Keratinocyte (primary cell): ENCODE measurements around the gene MAGEF1. TPM values are rescaled to one million over a fixed set of nuclear protein-coding genes. Genes with fewer than 3 reads are reported as not detected.

Experiments
- DNase-seq: peaks from one replicate; pipeline ENCODE4 v3.0.0-alpha.2; 2011; ENCODE audit warnings: low read depth, missing footprints, low spot score
- FAIRE-seq: peaks from 2 replicates; lab custom pipeline; 2011; peaks lifted over from hg19 to GRCh38; lab: Jason Lieb, UNC
- H2AFZ ChIP-seq: 2 replicates; pipeline ENCODE4 v1.6.0; 2012; ENCODE audit warnings: low read length, control low read depth, inconsistent platforms; ENCODE audit not compliant: control insufficient read depth
- H3K27ac ChIP-seq: 2 replicates; pipeline ENCODE4 v1.5.1; 2011; ENCODE audit warnings: low read length; ENCODE audit not compliant: control insufficient read depth, insufficient read depth
- H3K27me3 ChIP-seq: 3 replicates; pipeline ENCODE4 v1.6.0; 2011; ENCODE audit warnings: low read length; ENCODE audit not compliant: control insufficient read depth, insufficient read depth; ENCODE audit errors: extremely low read depth
- H3K36me3 ChIP-seq, 2 experiments: 2 replicates in 1 of 2; 3 replicates in 1 of 2; pipeline ENCODE4 v1.5.1; 2011; ENCODE audit warnings: low read length in 2 of 2, mild to moderate bottlenecking in 1 of 2; ENCODE audit not compliant: control insufficient read depth in 2 of 2, insufficient read depth in 2 of 2; ENCODE audit errors: extremely low read depth in 1 of 2
- H3K4me1 ChIP-seq: 3 replicates; pipeline ENCODE4 v1.5.1; 2011; ENCODE audit warnings: low read length; ENCODE audit not compliant: control insufficient read depth, insufficient read depth; ENCODE audit errors: extremely low read depth
- H3K4me2 ChIP-seq: 3 replicates; pipeline ENCODE4 v1.6.0; 2011; ENCODE audit warnings: low read depth, low read length; ENCODE audit not compliant: control insufficient read depth, insufficient read depth; ENCODE audit errors: extremely low read depth
- H3K4me3 ChIP-seq, 3 experiments: fragments of 200-600 bp in 1 of 3; sonication (generic) in 1 of 3; 2 replicates in 2 of 3; 3 replicates in 1 of 3; pipeline ENCODE4 v1.5.1; 2011 to 2016; ENCODE audit warnings: low read length in 3 of 3, mild to moderate bottlenecking in 3 of 3, control low read depth in 2 of 3, inconsistent platforms in 1 of 3, low read depth in 1 of 3, mixed read lengths in 1 of 3, mixed run types in 1 of 3, moderate library complexity in 1 of 3; ENCODE audit not compliant: control insufficient read depth in 2 of 3, insufficient read depth in 2 of 3; ENCODE audit errors: extremely low read depth in 1 of 3
- H3K79me2 ChIP-seq: 2 replicates; pipeline ENCODE4 v1.6.0; 2012; ENCODE audit warnings: low read length; ENCODE audit not compliant: control insufficient read depth, insufficient read depth
- H3K9ac ChIP-seq: 3 replicates; pipeline ENCODE4 v1.6.0; 2011; ENCODE audit warnings: low read length; ENCODE audit not compliant: control insufficient read depth, insufficient read depth; ENCODE audit errors: extremely low read depth
- H3K9me1 ChIP-seq: 3 replicates; pipeline ENCODE4 v1.6.0; 2011; ENCODE audit warnings: low read length; ENCODE audit not compliant: control insufficient read depth, insufficient read depth; ENCODE audit errors: extremely low read depth
- H3K9me3 ChIP-seq: 2 replicates; pipeline ENCODE4 v1.5.1; 2012; ENCODE audit warnings: low read depth, low read length; ENCODE audit not compliant: control insufficient read depth
- H4K20me1 ChIP-seq: 3 replicates; pipeline ENCODE4 v1.6.0; 2011; ENCODE audit warnings: low read length; ENCODE audit not compliant: control insufficient read depth, insufficient read depth; ENCODE audit errors: extremely low read depth
- EZH2 ChIP-seq: IDR thresholded peaks from one replicate; pipeline ENCODE4 v1.6.1; 2012; ENCODE audit warnings: inconsistent platforms, mild to moderate bottlenecking, low read length, moderate library complexity
- dilution Hi-C: fragments of 300-500 bp; cut with MboI; formaldehyde crosslinking; loops from one replicate; pipeline ENCODE4 v1.7.0; 2020; ENCODE audit warnings: low sequenced_read_pairs; ENCODE audit not compliant: extremely low pct_ligation_motif_present
- polyA plus RNA-seq, 5 experiments: library from polyadenylated mRNA; depleted of rRNA in 3 of 5; stranded (reverse) in 3 of 5; stranded (forward) in 1 of 5; unstranded in 1 of 5; fragments of >200 nt; gene quantifications; 1 replicate in 1 of 5; 2 replicates in 3 of 5; 3 replicates in 1 of 5; pipeline versions ENCODE4 v1.2.1 to v1.2.3, GENCODE V29; 2011 to 2012; ENCODE audit warnings: missing spikeins in 2 of 5, low read depth in 1 of 5, low replicate concordance in 1 of 5
- TF ChIP-seq, protein P1 (sequence below), 3 experiments: IDR thresholded peaks in 1 of 3; conservative IDR thresholded peaks in 1 of 3; optimal IDR thresholded peaks in 1 of 3; 2 replicates in 2 of 3; 3 replicates in 1 of 3; pipeline versions ENCODE3 to v1.5.1; 2011; ENCODE audit warnings: low read length in 3 of 3, mild to moderate bottlenecking in 3 of 3, moderate library complexity in 2 of 3, control low read depth in 1 of 3, inconsistent platforms in 1 of 3; ENCODE audit not compliant: insufficient read depth in 2 of 3; ENCODE audit errors: extremely low read depth in 1 of 3

The MAGEF1 gene
- polyA plus RNA-seq, 1 donor (not counting 4 experiments of a cell fraction or from before 2014, with no cell fraction given): 11.8 TPM

DNA sequence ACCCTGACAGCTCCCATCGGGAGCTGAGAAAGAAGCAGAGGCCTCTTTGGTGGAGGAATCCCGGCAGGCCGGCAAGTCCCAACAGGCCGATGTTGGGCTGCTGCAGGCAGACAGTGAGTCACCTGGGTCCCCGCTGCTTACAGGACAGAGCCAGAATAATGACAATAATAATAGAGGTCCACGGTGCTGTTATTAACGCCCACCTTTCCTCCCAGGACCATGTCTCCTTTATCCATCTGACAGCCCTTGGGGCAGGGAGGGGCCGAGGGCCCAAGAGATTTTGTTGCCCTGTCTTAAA is 29.3 kb upstream of the MAGEF1 start:
- Histone ChIP-seq H3K9ac (peak overlapping the region; percentile 76), H3K4me2 (peak overlapping the region; percentile 93), H2AFZ (no peak overlapping the region), H3K36me3 (no peaks in the 10 kb centered on the region), H3K27ac (peak overlapping the region; percentile 93), H4K20me1 (no peaks in the 10 kb centered on the region), H3K79me2 (no peaks in the 10 kb centered on the region), H3K4me3 (peak overlapping the region in 2 of 3 experiments; percentile 52 to 59), H3K9me1 (no peaks in the 10 kb centered on the region), H3K9me3 (no peaks in the 10 kb centered on the region), H3K27me3 (no peaks in the 10 kb centered on the region), H3K4me1 (peaks cover 47% of the 10 kb centered on the region)
- DNase-seq: peak; percentile 71
- dilution Hi-C loops: no loop called here
- peak; percentile 67 for FAIRE-seq
- TF ChIP-seq, protein P1, sequence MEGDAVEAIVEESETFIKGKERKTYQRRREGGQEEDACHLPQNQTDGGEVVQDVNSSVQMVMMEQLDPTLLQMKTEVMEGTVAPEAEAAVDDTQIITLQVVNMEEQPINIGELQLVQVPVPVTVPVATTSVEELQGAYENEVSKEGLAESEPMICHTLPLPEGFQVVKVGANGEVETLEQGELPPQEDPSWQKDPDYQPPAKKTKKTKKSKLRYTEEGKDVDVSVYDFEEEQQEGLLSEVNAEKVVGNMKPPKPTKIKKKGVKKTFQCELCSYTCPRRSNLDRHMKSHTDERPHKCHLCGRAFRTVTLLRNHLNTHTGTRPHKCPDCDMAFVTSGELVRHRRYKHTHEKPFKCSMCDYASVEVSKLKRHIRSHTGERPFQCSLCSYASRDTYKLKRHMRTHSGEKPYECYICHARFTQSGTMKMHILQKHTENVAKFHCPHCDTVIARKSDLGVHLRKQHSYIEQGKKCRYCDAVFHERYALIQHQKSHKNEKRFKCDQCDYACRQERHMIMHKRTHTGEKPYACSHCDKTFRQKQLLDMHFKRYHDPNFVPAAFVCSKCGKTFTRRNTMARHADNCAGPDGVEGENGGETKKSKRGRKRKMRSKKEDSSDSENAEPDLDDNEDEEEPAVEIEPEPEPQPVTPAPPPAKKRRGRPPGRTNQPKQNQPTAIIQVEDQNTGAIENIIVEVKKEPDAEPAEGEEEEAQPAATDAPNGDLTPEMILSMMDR (optimal IDR thresholded peaks at IDR 0.05 in 1 of 3, IDR thresholded peaks at IDR 0.05 in 1 of 3, conservative IDR thresholded peaks at IDR 0.05 in 1 of 3; ENCODE audit: extremely low read depth in 1 of 3, insufficient read depth in 2 of 3, low read length in 3 of 3): no peak
- no peak for TF ChIP-seq EZH2

DNA sequence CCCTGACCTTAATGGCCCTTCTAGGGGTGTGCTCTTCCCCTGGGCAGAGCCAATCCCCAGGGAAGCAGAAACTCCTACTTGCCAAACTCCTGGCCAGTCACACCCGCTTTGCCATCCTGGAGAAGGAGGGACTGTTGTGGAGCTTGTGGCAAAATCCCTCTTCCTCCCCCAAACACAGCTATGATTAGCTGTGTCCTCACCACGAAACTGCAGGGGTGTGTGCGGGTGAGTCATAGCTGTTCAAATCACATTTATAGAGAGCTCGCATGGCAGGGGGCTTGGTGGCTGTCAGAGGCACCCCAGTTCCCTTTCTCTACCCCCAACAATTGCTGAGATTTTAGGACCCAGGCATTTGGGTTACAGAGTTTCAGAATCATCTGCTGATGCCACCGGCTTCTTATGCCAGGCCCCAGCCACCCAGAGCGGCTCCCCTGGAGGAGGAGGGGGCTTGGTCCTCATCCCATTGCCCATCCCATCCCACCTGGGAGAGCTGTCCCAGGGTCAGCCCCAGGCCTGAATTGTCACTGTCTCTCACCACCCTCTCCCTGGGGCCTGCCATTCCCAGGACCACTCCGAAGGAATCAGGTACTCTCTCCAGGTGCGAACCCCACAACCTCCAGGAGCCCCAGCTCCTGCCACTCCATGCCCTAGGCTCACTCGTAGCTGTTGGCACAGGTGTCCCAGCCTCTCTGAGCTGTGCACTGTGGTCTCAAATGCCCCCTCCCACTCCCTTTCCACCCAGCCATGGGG is 28.8 kb upstream of the MAGEF1 start:
- Histone ChIP-seq H2AFZ (peak overlapping the region; percentile 52), H3K4me3 (peak overlapping the region; percentile 9 to 59 (median 52)), H3K79me2 (no peaks in the 10 kb centered on the region), H3K27ac (peak overlapping the region; percentile 93), H3K27me3 (no peaks in the 10 kb centered on the region), H4K20me1 (no peaks in the 10 kb centered on the region), H3K9me1 (no peaks in the 10 kb centered on the region), H3K9me3 (no peaks in the 10 kb centered on the region), H3K4me1 (peaks cover 47% of the 10 kb centered on the region), H3K9ac (peak overlapping the region; percentile 76), H3K36me3 (no peaks in the 10 kb centered on the region), H3K4me2 (peak overlapping the region; percentile 93)
- dilution Hi-C loops: no loop called here
- DNase-seq (peak; percentile 88), FAIRE-seq (peak; percentile 92)
- TF ChIP-seq EZH2: no peak
- TF ChIP-seq, protein P1 (optimal IDR thresholded peaks at IDR 0.05 in 1 of 3, IDR thresholded peaks at IDR 0.05 in 1 of 3, conservative IDR thresholded peaks at IDR 0.05 in 1 of 3; ENCODE audit: extremely low read depth in 1 of 3, insufficient read depth in 2 of 3, low read length in 3 of 3): no peak
